GM12878 (cell line): Measurements from ENCODE around the gene HIBCH.
"Not testable (repeated sequence)": the region's sequence is repeated elsewhere in the genome, so short reads cannot be mapped to it uniquely, and the experiment has no call there.

Experiments
- CTCF ChIP-seq, 3 experiments: IDR thresholded peaks in 2 of 3; conservative IDR thresholded peaks in 1 of 3; 2 replicates each; pipeline ENCODE4 v1.5.1; 2011; ENCODE audit warnings: low read depth in 3 of 3, low read length in 3 of 3, mild to moderate bottlenecking in 3 of 3, control low read depth in 2 of 3, moderate library complexity in 2 of 3, inconsistent platforms in 1 of 3, mixed read lengths in 1 of 3; ENCODE audit not compliant: control insufficient read depth in 2 of 3, insufficient read depth in 1 of 3; ENCODE audit errors: extremely low read depth in 1 of 3
- FOS ChIP-seq: IDR thresholded peaks from 3 replicates; pipeline ENCODE4 v1.6.1; 2011; ENCODE audit warnings: borderline replicate concordance; ENCODE audit not compliant: insufficient read length; ENCODE audit errors: extremely low read depth
- MAX ChIP-seq: IDR thresholded peaks from 2 replicates; pipeline ENCODE4 v1.6.1; 2012; ENCODE audit warnings: low read depth, low read length, improper control_type of control experiment
- NR2F1 ChIP-seq: fragments of 450-650 bp; conservative IDR thresholded peaks from 2 replicates; pipeline ENCODE4 v1.6.1; 2017; ENCODE audit warnings: mild to moderate bottlenecking
- NRF1 ChIP-seq: conservative IDR thresholded peaks from 2 replicates; pipeline ENCODE4 v1.6.1; 2011; ENCODE audit warnings: mild to moderate bottlenecking, low read depth, low read length, improper control_type of control experiment
- SUZ12 ChIP-seq: fragments of 200-600 bp; sonication (generic); IDR thresholded peaks from one replicate; pipeline ENCODE4 v1.6.1; 2018; ENCODE audit warnings: antibody characterized with exemption, mild to moderate bottlenecking; ENCODE audit not compliant: unreplicated experiment
- TARDBP ChIP-seq: IDR thresholded peaks from 2 replicates; pipeline ENCODE4 v1.6.1; 2016; ENCODE audit warnings: borderline replicate concordance
- TBL1XR1 ChIP-seq: IDR thresholded peaks from 2 replicates; pipeline ENCODE4 v1.6.1; 2012; ENCODE audit warnings: low read depth, low read length, improper control_type of control experiment

GRCh38 chr2:190279256-190280134, 40.1 kb downstream of the HIBCH start:
- TF ChIP-seq TARDBP; NRF1; FOS; TBL1XR1; MAX; NR2F1; CTCF (IDR thresholded peaks at IDR 0.05 in 2 of 3, conservative IDR thresholded peaks at IDR 0.05 in 1 of 3; ENCODE audit: control insufficient read depth in 2 of 3, extremely low read depth in 1 of 3, insufficient read depth in 1 of 3, low read depth in 3 of 3, low read length in 3 of 3); SUZ12: not testable (repeated sequence)
